GM19397 (cell line): ENCODE results near the gene ATP11A.
"Not testable (repeated sequence)": the region's sequence is repeated elsewhere in the genome, so short reads cannot be mapped to it uniquely, and the experiment has no call there.

Experiments
- ATAC-seq: cut with Tn5 transposase; IDR thresholded peaks from one replicate; pipeline ENCODE4 v1.9.1; 2021; ENCODE audit warnings: mild to moderate bottlenecking, moderate library complexity; ENCODE audit not compliant: unreplicated experiment

Gene ATP11A

GRCh38 chr13:112873851-112874750 lies 184.3 kb downstream of the ATP11A start:
- peak; percentile 87 for ATAC-seq

- ATAC-seq, result no peak
These were observed 185.0 kb downstream of the ATP11A start for GRCh38 chr13:112874751-112875300.

GRCh38 chr13:112875627-112876026 lies 185.8 kb downstream of the ATP11A start:
- ATAC-seq, result no peak

- ATAC-seq, result no peak
These were observed 186.6 kb downstream of the ATP11A start for GRCh38 chr13:112876305-112877000.

GRCh38 chr13:112877066-112877465 lies 187.2 kb downstream of the ATP11A start:
- no peak for ATAC-seq

- ATAC-seq, result no peak
These were observed 187.7 kb downstream of the ATP11A start for GRCh38 chr13:112877539-112877938.

GRCh38 chr13:112877976-112878955 lies 188.4 kb downstream of the ATP11A start:
- ATAC-seq, result no peak

- no peak for ATAC-seq
These were observed 189.5 kb downstream of the ATP11A start for GRCh38 chr13:112879283-112879833.

- no peak for ATAC-seq
These were observed 190.4 kb downstream of the ATP11A start for GRCh38 chr13:112880221-112880641.

GRCh38 chr13:112880976-112881540 lies 191.2 kb downstream of the ATP11A start:
- ATAC-seq, result no peak

- no peak for ATAC-seq
These were observed 192.1 kb downstream of the ATP11A start for GRCh38 chr13:112881656-112882554.

- no peak for ATAC-seq
These were observed 192.8 kb downstream of the ATP11A start for GRCh38 chr13:112882555-112883024.

GRCh38 chr13:112883241-112883945 lies 193.6 kb downstream of the ATP11A start:
- no peak for ATAC-seq

GRCh38 chr13:112884700-112885099 lies 194.9 kb downstream of the ATP11A start:
- ATAC-seq, result not testable (repeated sequence)

GRCh38 chr13:112885242-112885781 lies 195.5 kb downstream of the ATP11A start:
- no peak for ATAC-seq

- no peak for ATAC-seq
These were observed 196.0 kb downstream of the ATP11A start for GRCh38 chr13:112885782-112886268.

- no peak for ATAC-seq
These were observed 197.3 kb downstream of the ATP11A start for GRCh38 chr13:112887151-112887550.

- no peak for ATAC-seq
These were observed 197.7 kb downstream of the ATP11A start for GRCh38 chr13:112887557-112887991.
